Subcutaneous adipose tissue (tissue), 4 donors: ENCODE data around the gene TCF20. TPM values are rescaled to one million over a fixed set of nuclear protein-coding genes. Genes with fewer than 3 reads are reported as not detected.

Experiments
- total RNA-seq, 4 donors: library from RNA; depleted of rRNA; stranded (reverse); fragments of >200 nt; gene quantifications; one replicate each; pipeline ENCODE4 v1.1.0, GENCODE V29; 2016
- TF ChIP-seq, protein P1 (sequence below): fragments of 450-650 bp; IDR thresholded peaks from one replicate; pipeline ENCODE4 v1.5.1; 2016; ENCODE audit warnings: low read depth, mild to moderate bottlenecking, control low read depth, antibody characterized with exemption, moderate library complexity

TCF20 gene
- 10 to 100 TPM; 17.8 to 25.6 (median 22.4) TPM for total RNA-seq

DNA sequence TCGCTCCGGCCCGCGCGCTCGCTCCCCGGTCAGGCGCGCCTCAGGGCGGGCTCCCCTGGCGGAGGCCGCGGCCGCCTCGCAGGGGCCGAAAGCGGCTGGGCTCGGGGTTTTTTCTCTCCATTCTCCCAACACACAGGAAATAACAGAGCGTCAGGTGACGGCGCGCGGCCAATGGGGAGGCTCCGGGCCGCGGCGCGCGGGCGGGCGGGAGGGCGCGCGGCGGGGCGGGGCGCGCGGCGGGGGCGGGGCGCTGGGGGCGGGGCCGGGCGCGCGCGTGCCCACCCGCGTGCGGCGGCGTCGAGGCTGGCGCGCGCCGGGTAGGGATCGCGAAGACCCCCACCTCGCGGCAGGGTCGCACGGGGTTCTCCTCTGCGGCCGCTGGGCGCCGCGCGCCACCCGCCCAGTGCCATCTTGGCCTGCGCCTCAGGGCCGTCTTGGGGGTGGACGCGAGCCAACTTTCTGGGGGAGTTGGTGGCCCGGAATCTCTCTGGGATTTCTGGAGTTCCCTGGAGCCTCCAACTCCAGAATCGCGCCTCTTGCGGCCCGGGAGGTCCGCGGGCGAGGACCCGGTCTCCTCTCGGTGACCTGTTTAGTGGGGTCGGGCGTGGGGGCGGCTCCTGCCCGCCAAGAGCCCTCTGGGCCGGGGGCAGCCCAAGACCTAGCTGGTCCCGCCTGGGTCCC is at the start of gene TCF20:
TCF20 (minus strand) TSS at position 144 of the 681 bp plus-strand sequence. CDS start 55,348 bp downstream, outside the sequence.
- TF ChIP-seq, protein P1, sequence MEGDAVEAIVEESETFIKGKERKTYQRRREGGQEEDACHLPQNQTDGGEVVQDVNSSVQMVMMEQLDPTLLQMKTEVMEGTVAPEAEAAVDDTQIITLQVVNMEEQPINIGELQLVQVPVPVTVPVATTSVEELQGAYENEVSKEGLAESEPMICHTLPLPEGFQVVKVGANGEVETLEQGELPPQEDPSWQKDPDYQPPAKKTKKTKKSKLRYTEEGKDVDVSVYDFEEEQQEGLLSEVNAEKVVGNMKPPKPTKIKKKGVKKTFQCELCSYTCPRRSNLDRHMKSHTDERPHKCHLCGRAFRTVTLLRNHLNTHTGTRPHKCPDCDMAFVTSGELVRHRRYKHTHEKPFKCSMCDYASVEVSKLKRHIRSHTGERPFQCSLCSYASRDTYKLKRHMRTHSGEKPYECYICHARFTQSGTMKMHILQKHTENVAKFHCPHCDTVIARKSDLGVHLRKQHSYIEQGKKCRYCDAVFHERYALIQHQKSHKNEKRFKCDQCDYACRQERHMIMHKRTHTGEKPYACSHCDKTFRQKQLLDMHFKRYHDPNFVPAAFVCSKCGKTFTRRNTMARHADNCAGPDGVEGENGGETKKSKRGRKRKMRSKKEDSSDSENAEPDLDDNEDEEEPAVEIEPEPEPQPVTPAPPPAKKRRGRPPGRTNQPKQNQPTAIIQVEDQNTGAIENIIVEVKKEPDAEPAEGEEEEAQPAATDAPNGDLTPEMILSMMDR, result no peak

DNA sequence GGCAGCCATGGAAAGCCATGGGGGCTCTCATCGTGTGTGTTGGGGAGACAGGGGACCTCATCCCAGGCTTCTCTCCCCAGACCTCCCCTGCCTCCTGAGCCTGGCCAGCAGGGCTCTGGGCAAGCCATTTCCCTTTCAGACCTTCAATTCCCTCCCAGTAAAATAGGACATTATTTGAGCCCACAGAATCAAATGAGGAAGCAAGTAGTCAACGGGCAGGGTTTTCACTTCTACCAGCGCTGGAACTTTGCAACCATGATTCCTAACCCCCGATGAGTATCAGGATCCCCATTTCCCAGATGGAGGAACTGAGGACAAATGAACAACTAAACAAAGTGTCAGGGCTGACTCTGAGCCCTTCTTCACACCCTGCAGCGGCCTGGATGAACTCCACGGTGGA is 48.9 kb upstream of the TCF20 start:
- TF ChIP-seq, protein P1, result no peak

DNA sequence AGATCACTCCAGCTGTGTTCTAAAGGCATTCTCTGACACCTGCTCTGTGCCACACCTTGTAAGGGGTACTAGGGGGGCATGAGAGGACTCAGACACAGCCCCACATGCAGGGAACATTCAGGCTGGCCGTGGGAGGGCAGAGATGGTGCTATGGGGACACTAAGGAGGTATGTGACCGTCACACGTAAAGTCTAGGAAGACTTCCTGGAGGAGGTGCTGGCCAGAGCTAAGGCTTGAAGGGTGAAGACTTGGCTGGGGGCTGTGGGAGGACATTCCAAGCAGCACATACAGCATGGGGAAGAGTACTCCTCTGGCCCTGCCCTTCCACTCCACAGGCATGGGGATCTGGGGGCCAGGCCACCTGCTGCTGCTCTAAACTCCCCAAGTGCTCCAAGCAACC is 48.5 kb upstream of the TCF20 start:
- TF ChIP-seq, protein P1, result no peak

GRCh38 chr22:42317691-42318547 is 47.5 kb upstream of the TCF20 start:
- TF ChIP-seq, protein P1, result no peak

DNA sequence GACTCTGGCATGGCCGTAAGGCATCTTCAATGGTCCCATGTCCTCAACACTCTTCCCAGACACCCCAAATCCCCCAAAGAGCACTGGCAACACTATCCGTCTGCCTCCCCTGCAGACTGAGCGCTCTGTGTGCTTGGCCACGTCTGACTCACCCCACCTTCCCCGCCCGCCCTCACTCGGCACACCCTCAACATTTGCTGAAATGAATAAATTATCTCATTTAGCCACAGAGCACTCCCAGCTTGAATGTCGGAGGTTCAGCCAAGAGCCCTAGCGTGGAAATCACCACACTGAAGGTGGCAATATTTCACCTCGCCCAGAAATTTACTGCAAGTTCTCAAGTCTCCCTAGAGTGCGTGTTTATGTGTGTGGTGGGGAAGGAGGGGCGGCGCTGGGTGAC is 46.6 kb upstream of the TCF20 start:
- TF ChIP-seq, protein P1, result no peak

GRCh38 chr22:42315392-42315756 is 44.9 kb upstream of the TCF20 start:
- TF ChIP-seq, protein P1, result no peak

DNA sequence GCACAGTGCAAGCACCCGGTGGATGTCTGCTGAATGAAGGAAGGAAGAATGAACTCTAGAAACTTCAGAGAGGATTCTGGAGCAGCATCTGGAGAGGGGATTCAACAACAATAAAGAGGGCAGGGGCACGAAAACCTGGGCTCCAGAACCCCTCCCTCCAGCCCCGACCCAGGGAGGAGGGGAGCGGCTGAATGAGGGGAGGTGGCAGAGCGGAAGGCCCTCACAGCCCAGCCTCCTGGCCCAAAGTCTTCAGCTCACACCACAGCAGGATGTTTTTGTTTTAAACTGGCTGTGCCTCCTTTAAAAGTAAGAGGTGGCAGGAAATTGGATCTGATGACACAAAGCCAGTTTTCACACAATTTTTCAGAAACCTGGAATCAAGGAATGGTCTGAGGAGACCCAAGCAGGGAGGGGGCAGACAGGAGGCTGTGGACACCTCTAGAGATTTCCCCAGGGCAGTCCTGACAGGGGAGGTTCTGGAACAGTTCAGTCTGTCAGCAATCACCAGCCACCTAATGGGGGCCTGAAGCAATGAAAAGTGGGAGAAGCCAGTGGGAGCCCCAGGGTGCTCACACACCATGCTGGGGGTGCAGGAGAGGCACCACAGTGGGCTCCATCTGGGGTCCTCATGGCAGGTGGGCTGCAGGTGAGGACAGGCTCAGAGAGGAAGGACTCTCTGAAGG is 44.4 kb upstream of the TCF20 start:
- TF ChIP-seq, protein P1, result no peak
